ENCODE measurements around the gene PNKD.
A peak's percentile ranks its signal among the peaks of the same experiment; 100 is the strongest.

Gene PNKD

GRCh38 chr2:218383892-218384519 is 113.7 kb downstream of the PNKD start:
- DNase-seq: no peak

GRCh38 chr2:218384975-218385374 is 114.7 kb downstream of the PNKD start:
- no peak for DNase-seq

- DNase-seq: no peak
Measured at GRCh38 chr2:218386505-218387368, 116.4 kb downstream of the PNKD start.

- DNase-seq: no peak
Measured at GRCh38 chr2:218387369-218388194, 117.3 kb downstream of the PNKD start.

- DNase-seq: no peak
Measured at GRCh38 chr2:218389333-218390150, 119.2 kb downstream of the PNKD start.

- DNase-seq: no peak
Measured at GRCh38 chr2:218391202-218391601, 120.9 kb downstream of the PNKD start.

GRCh38 chr2:218392459-218392858 is 122.1 kb downstream of the PNKD start:
- no peak for DNase-seq

GRCh38 chr2:218392891-218393462 is 122.7 kb downstream of the PNKD start:
- no peak for DNase-seq

GRCh38 chr2:218393750-218394290 is 123.5 kb downstream of the PNKD start:
- peak; percentile 94 for DNase-seq

- peak; percentile 81 for DNase-seq
Measured at GRCh38 chr2:218394298-218395089, 124.2 kb downstream of the PNKD start.

- no peak for DNase-seq
Measured at GRCh38 chr2:218395090-218395444, 124.7 kb downstream of the PNKD start.

GRCh38 chr2:218395456-218395825 is 125.1 kb downstream of the PNKD start:
- DNase-seq: no peak

- peak; percentile 98 for DNase-seq
Measured at GRCh38 chr2:218395826-218396687, 125.7 kb downstream of the PNKD start.
